Measurements from ENCODE around the gene ALOX5.

Gene ALOX5

GRCh38 chr10:45444022-45444421 lies 70.0 kb downstream of the ALOX5 start:
- DNase-seq, result no peak

- DNase-seq, result no peak
Measured at GRCh38 chr10:45444976-45445898, 71.2 kb downstream of the ALOX5 start.

GRCh38 chr10:45446858-45447257 lies 72.8 kb downstream of the ALOX5 start:
- no peak for DNase-seq

GRCh38 chr10:45447416-45447815 lies 73.4 kb downstream of the ALOX5 start:
- no peak for DNase-seq

- no peak for DNase-seq
Measured at GRCh38 chr10:45450866-45451265, 76.8 kb downstream of the ALOX5 start.

GRCh38 chr10:45451407-45451806 lies 77.4 kb downstream of the ALOX5 start:
- no peak for DNase-seq

GRCh38 chr10:45452268-45452667 lies 78.3 kb downstream of the ALOX5 start:
- DNase-seq, result no peak

- no peak for DNase-seq
Measured at GRCh38 chr10:45452743-45453452, 78.9 kb downstream of the ALOX5 start.

GRCh38 chr10:45453639-45454255 lies 79.7 kb downstream of the ALOX5 start:
- no peak for DNase-seq

- no peak for DNase-seq
Measured at GRCh38 chr10:45454262-45454661, 80.2 kb downstream of the ALOX5 start.

- peak in 1 of 5 donors; percentile 23 for DNase-seq
Measured at GRCh38 chr10:45454859-45455258, 80.8 kb downstream of the ALOX5 start.

- no peak for DNase-seq
Measured at GRCh38 chr10:45456233-45456632, 82.2 kb downstream of the ALOX5 start.

- no peak for DNase-seq
Measured at GRCh38 chr10:45456822-45457221, 82.8 kb downstream of the ALOX5 start.

- DNase-seq, result no peak
Measured at GRCh38 chr10:45457487-45457886, 83.5 kb downstream of the ALOX5 start.

GRCh38 chr10:45460235-45460878 lies 86.3 kb downstream of the ALOX5 start:
- DNase-seq, result no peak

- DNase-seq, result no peak
Measured at GRCh38 chr10:45461034-45461433, 87.0 kb downstream of the ALOX5 start.

GRCh38 chr10:45463244-45464116 lies 89.5 kb downstream of the ALOX5 start:
- DNase-seq, result no peak

GRCh38 chr10:45464958-45465567 lies 91.0 kb downstream of the ALOX5 start:
- peak in 4 of 5 donors; percentile 57 to 77 (median 62) for DNase-seq

- no peak for DNase-seq
Measured at GRCh38 chr10:45466784-45467183, 92.8 kb downstream of the ALOX5 start.

- no peak for DNase-seq
Measured at GRCh38 chr10:45468079-45468478, 94.1 kb downstream of the ALOX5 start.
